LHCN-M2 (cell line): Measurements from ENCODE around the gene OR7A17. TPM values are rescaled to one million over a fixed set of nuclear protein-coding genes. Genes with fewer than 3 reads are reported as not detected.

Experiments used
- DNase-seq: peaks from one replicate; pipeline ENCODE4 v3.0.0-alpha.2; 2012; ENCODE audit warnings: low read depth
- polyA plus RNA-seq: library from polyadenylated mRNA; unstranded; fragments of >200 nt; gene quantifications from one replicate; pipeline ENCODE4 v1.2.1, GENCODE V29; 2012; ENCODE audit warnings: missing spikeins
- total RNA-seq: library from RNA; depleted of rRNA; stranded (reverse); fragments of >200 nt; gene quantifications from 2 replicates; pipeline ENCODE4 v1.2.3, GENCODE V29; 2014; rRNA removed

Gene OR7A17
- not detected in 2 replicates for total RNA-seq
- not detected for polyA plus RNA-seq

DNA sequence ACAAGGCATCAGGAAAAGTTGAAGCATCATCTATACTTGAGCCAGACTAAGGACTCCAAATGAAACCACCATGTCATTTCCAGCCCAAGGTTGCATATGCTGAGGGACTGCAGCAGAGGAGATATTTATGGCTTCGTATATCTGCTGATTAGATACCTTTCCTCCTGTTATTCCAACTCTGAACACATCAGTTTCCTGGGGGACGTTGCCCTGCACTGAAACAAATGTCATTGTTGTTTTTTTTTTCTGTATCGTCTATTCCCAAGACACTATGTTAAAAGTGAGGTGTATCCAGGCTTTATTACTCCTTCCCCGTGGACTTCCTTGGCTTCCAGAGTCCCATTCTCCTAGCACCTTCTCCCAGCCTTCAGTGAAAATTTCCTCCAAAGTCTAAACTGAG lies at the start of gene OR7A17:
Gene OR7A17 (minus strand): TSS at position 101 of the 400 bp plus-strand sequence. CDS start 4,777 bp downstream, outside the sequence.
- DNase-seq = no peak

DNA sequence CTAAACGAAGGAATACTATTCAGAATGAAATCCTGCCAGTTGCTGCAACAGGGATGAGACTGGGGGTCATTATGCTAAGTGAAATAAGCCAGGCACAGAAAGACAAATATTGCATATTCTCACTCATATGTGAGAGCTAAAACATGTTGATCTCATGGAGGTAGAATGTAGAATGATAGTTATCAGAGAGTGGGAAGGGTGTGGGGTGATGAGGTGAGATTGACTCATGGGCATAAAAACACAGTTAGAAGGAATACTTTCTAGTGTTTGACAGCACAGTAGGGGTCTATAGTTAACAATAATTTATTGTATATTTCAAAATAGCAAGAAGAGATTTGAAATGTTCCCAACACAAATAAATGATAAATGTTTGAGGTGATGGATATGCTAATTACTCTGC lies 47.6 kb upstream of the OR7A17 start:
- DNase-seq = no peak

DNA sequence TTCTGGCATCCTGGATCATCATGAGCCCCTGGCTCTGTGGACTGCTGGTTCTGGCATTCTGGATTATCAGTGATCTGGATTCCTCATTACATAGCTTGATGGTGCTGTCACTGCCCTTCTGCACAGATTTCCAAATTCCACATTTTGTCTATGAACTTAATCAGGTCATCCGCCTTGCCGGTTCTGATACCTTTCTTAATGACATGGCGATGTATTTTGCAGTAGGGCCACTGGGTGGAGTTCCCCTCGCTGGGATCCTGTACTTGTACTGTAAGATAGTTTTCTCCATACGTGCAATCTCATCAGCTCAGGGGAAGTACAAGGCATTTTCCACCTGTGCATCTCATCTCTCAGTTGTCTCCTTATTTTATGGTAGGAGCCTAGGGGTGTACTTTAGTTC lies 30.9 kb upstream of the OR7A17 start:
- no peak for DNase-seq

DNA sequence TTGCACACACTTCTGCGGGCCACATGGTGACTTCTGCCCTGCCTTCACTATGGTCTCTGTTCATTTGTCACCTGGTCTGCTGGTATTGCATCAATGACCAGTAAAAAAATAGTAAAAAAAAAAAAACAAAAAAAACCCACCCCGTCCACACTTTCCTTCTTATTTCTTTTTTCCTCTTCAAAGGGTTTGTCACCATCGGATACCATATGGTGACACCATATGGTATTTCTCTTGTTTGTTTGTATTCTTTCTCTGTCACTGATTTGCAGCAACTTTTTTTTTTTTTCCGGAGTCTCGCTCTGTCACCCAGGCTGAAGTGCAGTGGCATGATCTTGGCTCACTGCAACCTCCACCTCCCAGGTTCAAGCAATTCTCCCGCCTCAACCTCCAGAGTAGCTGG lies 29.2 kb upstream of the OR7A17 start:
- DNase-seq = no peak

DNA sequence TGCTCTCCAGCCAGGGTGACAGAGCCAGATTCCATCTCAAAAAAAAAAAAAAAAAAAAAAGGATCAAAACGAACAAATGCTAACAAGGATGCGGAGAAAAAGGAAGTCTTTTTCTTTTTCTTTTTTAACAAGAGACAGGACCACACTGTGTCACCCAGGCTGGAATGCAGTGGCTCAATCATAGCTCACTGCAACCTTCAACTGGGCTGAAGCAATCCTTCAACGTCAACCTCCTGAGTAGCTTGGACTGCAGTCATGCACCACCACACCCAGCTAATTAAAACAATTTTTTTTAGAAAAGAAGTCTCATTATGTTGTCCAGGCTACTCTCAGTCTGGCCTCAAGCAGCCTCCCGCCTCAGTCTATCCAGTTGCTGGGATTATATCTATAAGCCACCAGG lies 20.8 kb upstream of the OR7A17 start:
- no peak for DNase-seq

DNA sequence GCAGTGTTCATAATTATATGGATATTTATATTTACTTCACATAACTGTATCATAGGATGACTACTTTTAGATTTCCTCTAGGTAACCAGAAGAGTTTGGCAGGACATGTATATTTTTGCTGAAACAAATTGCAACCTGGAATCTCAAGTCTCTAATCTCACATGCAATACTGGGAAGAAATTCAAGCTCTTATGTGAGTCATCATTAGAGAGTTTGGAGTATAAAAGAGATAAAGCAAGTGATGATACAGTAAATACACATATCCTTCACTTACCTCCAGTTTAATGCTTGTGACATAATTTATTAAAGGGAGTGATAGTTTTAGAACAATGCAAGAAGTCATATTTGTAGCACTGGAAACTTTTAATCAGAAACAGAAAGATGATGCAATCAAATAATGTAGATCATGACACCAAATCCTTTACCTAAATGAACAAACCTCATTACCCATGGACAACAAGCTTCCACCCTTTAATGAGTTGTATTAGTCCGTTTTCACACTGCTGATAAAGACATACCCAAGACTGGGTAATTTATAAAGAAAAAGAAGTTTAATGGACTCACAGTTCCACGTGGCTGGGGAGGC lies 15.8 kb upstream of the OR7A17 start:
- DNase-seq = no peak

DNA sequence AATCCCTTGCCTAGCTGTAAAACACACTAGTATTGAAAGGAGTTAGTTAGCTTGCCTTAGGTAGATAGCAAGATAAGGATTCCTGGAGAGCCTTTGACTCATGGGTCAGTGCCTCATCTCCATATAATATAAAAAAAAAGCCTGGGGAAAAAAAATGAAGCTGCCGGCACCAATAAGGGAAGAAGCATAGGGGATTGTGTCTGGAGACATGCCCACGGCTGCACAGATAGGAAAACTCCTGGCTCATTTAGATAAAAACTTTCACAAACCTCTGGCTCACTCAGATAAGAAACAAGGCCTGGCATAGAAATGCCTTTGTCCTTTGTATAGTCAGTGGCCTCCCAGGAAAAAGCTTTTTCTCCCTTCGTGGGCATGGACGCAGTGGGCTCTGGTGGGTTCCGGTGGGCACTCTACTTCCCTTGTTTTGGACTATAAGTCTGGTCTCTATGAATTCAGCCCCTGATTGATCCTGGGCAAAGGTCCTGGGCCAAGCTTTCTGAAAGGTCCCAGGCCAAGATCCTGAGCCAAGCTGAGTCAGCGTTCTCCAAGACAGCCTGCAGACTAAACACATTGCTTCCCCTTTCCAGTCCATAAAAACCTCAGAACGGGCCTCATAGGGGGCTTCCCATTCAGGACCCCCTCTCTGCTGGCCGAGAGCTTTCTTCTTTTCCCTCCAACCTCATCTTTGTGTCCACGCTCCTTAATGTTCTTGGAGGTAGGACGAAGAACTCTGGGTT lies 4.9 kb upstream of the OR7A17 start:
- no peak for DNase-seq

DNA sequence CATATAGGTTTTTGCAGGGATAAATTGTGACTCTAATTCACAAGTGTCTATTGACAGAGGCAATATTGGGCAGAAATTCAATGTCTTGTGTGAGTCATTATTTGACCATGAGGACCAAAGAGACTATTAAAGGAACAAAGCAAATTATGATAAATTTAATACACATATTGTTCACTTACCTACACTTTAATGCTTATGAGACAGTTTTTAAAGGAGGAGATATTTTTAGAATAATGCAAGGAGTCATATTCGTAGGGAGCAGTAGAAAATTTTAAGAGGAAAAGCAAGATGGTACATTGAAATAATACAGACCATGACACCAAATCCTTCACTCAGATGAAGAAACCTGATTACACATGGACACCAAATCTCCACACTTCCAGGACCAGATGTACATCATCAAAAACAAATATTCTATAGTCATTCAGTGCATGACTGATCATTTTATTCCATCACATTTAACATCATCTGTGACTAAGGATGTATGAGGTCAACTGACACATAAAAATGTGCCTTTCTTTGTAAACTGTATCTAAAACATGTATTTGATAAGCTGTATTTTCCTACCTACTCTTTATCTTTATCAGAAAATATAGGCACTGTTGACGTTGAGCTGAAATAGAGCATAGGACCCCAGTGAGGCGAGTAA lies 4.2 kb upstream of the OR7A17 start:
- DNase-seq = no peak

DNA sequence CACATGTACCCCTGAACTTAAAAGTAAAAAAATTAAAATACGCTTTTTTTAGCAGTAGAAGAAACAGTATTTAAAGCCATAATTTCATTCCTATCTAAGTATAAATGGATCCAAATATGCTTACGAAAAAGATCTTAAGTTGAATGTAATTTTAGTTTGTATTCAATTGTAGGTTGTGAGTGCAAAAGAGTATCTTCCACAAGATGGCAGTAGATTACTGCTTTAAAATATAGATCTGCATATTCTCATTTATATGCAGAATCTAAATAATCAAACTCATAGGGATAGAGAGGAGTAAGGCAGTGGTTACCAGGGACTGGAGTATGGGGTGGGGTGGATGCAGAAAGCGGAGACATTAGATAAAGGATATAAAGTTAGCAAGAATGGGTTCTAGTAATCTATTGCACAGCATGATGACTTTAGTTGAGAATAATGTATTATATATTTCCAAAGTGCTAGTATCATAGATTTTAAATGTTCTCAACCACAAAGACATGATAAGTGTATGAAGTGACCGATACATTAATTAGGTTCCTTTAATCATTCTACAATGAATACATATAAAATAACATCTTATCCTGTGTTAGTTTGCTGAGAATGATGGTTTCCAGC lies 14.2 kb downstream of the OR7A17 start:
- DNase-seq = peak; percentile 4

DNA sequence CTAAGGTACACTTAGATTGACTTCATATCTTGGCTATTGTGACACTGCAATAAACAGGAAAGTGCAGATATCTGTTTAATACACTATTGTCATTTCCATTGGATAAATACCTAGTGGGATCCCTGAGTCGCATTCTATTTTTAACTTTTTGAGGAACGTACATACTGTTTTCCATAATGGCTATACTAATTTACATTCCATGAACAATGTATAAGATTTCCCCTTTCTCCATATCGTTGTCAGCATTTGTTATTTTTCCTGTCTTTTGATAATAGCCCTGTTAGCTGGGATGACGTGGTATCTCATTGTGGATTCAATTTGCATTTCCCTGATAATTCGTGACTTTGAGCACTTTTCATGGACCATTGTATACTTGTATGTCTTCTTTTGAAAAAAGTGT lies 17.4 kb downstream of the OR7A17 start:
- DNase-seq = no peak

DNA sequence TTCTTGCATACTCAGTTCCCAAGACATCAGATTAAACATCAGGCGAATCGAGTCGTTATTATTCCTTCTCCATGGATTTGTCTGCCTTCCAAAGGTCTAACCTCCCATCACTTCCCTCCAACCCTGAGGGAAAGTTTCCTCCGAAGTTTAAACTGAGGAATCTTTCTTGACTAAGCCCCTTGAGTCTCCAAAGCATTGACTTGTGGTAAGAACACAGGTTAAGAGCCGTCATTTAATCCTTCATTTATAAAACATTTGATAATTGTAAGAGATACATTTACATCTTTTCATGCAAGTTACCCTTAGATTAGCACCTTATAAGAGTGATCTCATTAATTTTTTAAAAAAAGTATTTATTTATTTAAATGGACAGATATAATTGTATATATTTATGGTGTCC lies 37.1 kb downstream of the OR7A17 start, which contains the start of gene OR7A10:
Gene OR7A10 (minus strand): TSS at position 101 of the 400 bp plus-strand sequence. CDS start 7,045 bp downstream, outside the sequence.
- DNase-seq = no peak

DNA sequence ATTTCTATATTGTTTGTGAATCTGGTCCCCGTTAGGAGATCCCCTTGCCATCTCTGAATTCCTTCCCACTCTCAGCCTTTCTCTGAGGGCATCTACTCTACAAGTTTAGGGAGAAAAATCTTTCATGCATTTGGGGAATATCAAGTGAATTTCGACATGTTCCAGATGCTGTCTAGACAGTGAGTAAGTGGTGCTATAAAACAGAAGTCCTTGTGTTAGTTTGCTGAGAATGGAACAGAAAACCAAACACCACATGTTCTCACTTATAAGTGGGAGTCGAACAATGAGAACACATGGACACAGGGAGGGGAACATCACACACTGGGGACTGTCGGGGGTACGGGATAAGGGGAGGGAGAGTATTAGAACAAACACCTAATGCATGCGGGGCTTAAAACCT lies 42.4 kb downstream of the OR7A17 start:
- peak; percentile 26 for DNase-seq

DNA sequence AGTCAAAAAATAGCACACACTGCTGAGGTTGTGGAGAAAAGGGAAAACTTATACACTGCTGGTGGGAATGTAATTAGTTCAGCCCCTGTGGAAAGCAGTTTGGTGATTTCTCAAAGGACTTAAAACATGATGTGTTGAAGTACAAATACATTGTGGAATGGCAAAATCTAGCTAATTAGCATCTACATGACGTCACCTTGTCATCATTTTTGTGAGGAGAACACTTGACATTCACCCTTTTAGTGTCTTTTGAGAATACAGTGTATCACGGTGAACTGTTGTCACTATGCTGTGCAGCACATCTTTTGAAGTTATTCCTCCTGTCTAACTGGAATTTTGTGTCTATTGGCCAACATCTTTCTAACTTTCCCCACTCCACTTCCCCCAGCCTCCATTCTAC lies 42.8 kb downstream of the OR7A17 start:
- DNase-seq = no peak

DNA sequence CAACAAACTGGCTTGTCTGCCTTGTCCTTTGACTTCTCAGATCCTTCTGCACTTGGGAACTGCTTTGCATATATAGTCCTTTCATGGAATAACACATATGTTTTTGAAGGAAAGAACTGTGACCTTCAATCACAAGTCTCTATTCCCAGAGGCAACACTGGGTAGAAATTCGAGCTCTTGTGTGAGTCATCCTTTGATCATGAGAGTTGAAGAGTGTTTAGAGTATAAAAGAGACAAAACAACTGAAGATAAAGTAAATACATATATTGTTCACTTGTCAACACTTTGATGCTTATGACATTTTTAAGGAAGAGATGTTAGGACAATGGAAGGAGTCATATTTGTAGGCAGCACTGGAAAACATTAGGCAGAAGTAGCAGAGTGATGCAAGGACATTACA lies 45.7 kb downstream of the OR7A17 start:
- peak; percentile 64 for DNase-seq

DNA sequence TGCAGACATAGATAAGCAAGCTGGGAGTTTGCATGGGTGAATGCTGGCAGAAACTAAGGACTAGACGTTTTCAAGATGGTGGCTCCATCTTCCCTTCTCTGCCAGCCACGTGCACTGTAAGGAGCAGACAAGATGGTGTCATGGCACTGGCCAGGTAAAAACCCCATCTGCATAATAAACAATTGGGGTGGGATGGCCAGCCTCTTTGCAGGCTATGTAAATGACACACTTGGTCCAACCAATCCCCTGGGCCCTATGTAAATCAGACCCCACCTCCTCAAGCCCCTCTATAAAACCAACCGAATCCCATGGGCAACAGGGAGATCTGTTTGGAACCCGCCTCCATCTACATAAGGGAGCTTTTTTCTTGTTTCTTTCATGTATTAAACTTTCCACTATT lies 48.5 kb downstream of the OR7A17 start:
- DNase-seq = no peak

DNA sequence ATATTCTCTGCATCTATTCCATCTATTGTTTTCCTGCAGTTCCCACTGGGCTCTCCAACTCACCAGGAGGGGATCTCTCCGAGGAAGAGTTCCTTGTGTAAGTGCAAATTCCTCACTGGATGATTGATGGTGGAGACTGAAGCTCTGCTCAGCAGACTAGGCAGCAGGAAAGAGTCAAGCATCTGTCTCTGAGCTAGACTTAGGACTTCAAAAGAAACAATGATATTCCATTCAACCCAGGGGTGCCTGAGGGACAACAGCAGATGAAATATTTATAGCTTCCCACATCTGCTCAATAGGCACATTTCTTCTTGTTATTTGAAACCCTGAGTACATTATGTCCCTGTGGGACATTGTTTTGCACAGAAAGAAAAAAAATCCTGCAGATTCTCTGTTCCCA lies 50.9 kb downstream of the OR7A17 start, which contains the start of the genes OR7A5 and OR7C1:
Gene OR7A5 (minus strand): TSS at position 175 of the 400 bp plus-strand sequence. CDS start 6,944 bp downstream, outside the sequence.
Gene OR7C1 (minus strand): TSS at position 175 of the 400 bp plus-strand sequence. CDS start 35,049 bp downstream, outside the sequence.
- DNase-seq = peak; percentile 89

DNA sequence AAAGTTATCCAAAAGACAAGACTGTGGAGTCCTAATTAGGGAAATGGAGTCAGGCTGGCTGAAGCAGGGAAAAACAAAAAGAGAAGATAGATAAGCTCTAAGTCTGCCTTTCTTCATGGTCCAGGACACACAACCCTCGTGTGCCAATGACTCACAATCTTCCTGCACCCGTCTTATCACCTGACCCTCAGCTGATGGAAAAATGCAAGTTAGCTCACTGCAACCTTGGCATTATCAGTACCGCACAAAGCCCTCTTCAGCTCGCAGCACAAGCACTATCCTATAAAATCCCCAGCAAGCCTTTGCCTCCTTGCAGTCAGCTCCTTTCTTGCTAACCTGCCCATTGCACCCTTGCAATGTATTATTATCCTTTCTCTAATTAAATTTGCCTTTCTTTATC lies 55.2 kb downstream of the OR7A17 start:
- no peak for DNase-seq

Other genes starting within 250 kb of the OR7A17 start
- not detected in 2 replicates for gene ADGRE3, start 211.3 kb downstream of the OR7A17 start, total RNA-seq
- gene ZNF333, start 196.1 kb downstream of the OR7A17 start, total RNA-seq = 12.9 and 16.9 TPM in 2 replicates
- 2.4 and 2.8 TPM in 2 replicates for gene ADGRE2, start 107.6 kb downstream of the OR7A17 start, total RNA-seq
- 0.06 and 0.34 TPM in 2 replicates for gene OR7A5, start 50.9 kb downstream of the OR7A17 start, total RNA-seq
- gene OR7C1, start 50.9 kb downstream of the OR7A17 start, total RNA-seq = 0.06 and 0.23 TPM in 2 replicates
- gene OR7A10, start 37.2 kb downstream of the OR7A17 start, total RNA-seq = not detected in 2 replicates
- not detected in 2 replicates for gene OR7C2, start 55.4 kb upstream of the OR7A17 start, total RNA-seq
- not detected in 2 replicates for gene SLC1A6, start 93.7 kb upstream of the OR7A17 start, total RNA-seq
- not detected in 2 replicates for gene CASP14, start 163.3 kb upstream of the OR7A17 start, total RNA-seq
- gene OR1I1, start 196.1 kb upstream of the OR7A17 start, total RNA-seq = not detected in 2 replicates
- 68.1 and 78.8 TPM in 2 replicates for gene SYDE1, start 221.3 kb upstream of the OR7A17 start, total RNA-seq